ENCODE results near the gene ARHGAP31.

GRCh38 chr3:119351581-119351980 lies 57.4 kb downstream of the ARHGAP31 start:
- TF ChIP-seq CTCF (conservative IDR thresholded peaks at IDR 0.05 in 1 of 2, IDR thresholded peaks at IDR 0.05 in 1 of 2; ENCODE audit: low read depth in 1 of 2, low read length in 2 of 2) (no peak), EZH2 (IDR thresholded peaks at IDR 0.05; ENCODE audit: low read length, missing control alignments) (no peak)
